Hematopoietic multipotent progenitor cell treated with erythropoietin and hydrocortisone succinate and interleukin-3 and kit ligand, for 6 days (in vitro differentiated cells): ENCODE measurements around the gene PLCB1.
"Not testable (repeated sequence)": the region's sequence is repeated elsewhere in the genome, so short reads cannot be mapped to it uniquely, and the experiment has no call there.

Experiments
- DNase-seq: peaks from one replicate; pipeline ENCODE4 v3.0.0-alpha.2; 2015

The PLCB1 gene

DNA sequence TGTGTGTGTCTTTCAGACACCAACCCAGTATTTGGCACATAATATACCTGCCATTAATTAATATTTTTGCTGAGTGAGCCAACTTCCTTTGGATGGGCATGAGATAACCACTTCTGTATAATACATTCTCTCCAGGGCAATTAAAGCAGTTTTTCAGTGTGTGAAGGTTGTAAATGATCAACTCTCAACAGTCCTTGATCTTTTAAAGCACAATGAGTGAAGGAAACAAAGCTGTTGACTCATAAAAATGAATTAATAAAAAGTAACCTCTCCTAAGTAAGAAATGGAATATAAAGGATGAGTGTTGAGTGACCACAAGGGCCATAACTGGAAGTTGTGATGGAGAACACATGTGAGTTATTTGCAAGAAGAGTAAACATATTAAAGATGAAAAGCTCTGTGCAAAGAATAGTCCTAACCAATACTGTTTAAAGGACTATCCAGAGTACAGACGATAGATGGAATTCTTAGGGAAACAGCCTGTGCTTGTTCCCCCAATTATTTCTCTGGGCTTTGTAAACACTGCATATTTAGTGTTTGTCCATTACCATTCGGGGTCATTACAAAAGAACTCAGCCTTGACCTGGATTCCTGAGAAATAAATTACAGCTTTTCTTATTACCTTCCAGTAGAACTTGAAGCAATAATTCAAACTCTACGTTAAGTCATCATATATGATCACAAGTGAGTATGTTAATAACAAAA lies 446.2 kb downstream of the PLCB1 start:
- no peak for DNase-seq

DNA sequence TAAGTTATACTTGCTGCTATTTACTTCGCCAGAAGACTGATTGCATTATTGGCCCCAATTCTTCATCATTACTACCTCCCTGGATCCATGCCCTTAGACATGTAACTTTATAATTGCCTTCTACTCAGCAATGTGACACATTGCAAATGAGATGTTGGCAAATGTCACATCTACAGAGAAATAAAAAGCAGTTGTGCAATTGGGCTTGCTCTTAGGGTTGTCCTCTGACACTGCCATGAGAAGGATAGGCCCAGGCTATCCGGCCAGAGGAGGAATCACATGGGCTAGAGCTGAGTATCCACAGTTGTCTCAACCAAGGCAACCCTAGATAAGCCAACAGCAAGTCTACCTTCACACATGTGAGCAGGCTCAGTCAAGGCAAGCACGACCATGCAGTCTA lies 447.0 kb downstream of the PLCB1 start:
- DNase-seq = no peak

DNA sequence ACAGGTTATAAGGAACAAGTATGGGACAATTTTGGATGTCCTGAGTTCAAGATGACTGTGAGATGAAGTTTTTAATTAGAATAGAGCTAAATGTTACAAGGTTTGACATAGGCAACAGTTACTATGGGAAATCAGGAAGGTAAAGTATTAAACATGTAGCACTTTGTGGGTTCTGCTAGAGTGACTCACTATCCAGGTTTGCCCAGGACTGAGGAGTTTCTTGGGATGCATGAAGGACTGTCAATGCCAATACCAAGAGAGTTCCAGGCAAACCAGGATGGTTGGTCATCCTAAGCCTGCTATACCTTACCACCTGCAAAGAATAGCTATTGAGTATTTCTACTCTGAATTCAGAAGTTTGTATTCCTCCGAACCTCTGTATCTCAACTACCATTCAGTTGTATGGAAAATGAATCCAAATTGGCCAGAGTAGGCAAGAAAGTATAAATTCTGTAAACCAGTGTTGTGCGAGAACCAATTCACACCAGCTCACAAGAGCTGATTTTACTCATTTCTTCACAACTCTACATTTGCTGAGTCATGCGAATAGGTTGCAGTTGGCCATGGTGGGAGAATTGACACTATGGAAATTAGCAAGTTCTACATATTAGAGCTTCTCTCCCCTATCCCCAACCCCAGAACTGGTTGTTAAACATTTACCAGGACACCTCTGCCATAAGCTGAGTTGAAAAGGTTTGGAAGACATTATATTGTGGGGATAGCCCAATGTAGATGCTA lies 449.5 kb downstream of the PLCB1 start:
- DNase-seq = no peak

DNA sequence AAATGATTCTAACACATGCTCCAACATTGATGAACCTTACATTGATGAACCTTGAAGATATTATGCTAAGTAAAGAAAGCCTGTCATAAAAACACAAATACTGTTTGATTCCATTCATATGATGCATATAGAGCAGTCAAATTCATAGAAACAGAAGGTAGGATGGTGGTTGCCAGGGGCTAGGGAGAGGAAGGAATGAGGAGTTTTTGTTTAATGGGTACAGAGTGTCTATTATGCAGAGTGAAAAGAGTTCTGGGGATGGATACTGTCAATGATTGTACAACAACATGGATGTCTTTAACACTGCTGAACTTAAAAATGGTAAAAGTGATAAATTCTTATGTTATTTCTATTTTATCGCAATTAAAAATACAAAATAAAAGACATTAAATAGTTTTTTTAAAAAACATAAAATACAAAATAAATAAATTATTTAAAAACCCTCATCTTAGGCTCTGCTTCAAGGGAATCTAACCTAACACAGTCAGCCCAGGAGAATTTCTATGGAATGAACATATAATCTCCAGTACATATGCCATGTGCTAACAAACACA lies 451.0 kb downstream of the PLCB1 start:
- DNase-seq = no peak

DNA sequence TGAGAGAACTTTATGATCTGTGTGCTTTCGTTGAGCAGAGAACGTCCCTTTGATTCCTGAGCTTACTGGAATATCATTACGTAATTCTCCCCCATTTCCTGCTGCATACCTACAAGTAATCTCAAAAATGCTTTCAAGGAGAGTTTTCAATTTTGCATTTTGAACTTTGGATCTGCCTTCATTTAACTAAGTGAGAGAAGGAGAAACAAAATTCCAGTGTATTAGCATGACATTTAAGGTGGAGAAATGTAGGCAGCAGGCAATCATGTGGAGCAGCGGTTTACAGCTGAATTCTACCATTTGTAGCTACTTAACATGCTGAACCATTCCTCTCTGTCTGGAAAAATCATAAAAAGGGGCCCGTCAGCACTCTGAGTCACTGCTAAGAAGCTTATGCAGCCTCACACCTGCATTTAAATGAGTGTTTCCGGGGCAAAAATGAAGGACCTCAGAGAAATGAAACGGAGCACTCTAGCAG lies 451.5 kb downstream of the PLCB1 start:
- no peak for DNase-seq

DNA sequence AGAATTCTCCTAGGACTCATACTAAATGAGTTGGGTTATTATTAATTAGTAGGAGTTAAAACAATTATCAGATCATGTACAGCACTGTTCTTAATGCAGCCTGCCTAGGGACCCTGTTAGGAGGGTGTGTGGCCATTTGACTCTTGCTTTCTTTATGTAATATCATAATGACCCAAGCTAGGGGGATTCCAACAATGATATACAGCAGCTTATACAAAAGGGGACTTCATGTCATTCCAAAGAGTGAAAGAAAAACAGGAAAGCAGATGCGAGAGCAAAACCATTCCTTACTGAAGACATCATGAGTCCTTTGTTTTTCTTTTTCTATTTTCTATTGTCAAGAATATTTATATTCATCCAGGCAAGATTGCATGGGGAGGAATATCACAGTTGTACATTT lies 455.2 kb downstream of the PLCB1 start:
- DNase-seq = no peak

DNA sequence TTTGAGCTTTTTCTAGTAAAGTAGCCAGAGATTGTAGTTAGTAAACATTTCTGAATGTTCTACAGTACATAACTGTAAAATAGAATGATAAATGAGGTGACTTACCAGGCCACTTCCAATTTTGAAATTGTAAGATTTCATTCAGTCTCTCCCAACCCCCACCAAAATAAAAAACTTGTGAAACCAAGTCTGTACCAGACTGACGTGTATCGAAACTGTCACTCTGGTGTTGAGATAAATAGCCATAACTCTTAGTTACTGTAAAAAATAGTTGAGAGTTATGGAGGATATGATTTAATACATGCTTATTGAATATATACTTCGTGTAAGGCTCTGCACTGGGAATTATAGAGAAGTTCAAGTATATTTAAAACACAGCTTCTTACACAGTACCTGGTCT lies 455.7 kb downstream of the PLCB1 start:
- no peak for DNase-seq

DNA sequence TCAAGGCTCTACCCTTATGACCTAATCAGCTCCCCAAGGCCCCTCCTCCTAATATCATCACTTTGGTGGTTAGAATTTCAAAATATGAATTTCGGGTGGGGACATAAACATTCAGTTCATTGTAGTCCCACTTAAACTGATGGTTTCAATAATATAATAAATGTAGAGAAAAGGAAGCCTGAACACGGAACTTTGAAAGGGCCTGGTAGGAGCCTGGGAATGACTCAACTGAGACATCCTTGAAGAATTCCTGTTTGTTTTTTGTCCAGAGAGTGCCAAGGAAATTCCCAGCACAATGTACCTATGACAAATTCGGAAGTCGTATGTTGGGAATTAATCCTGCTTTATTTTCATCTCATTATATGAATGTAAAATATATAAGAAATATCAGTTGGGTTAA lies 457.9 kb downstream of the PLCB1 start:
- no peak for DNase-seq

DNA sequence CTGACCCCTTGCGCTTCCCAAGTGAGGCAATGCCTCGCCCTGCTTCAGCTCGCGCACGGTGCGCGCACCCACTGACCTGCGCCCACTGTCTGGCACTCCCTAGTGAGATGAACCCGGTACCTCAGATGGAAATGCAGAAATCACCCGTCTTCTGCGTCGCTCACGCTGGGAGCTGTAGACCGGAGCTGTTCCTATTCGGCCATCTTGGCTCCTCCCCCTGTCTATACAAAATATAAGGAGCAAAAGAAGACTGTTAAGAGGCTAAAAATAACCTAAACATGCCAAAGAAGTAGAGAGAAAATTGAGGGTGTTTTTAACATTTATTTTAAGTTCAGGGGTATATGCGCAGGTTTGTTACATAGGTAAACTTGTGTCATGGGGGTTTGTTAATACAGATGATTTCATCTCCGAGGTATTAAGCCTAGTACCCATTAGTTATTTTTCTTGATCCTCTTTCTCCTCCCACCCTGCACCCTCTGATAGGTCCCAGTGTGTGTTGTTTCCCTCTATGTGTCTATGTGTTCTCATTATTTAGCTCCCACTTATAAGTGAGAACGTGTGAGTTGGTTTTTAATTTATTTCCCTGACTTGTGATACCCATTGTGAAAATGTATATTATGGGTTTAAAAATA lies 469.0 kb downstream of the PLCB1 start:
- DNase-seq = not testable (repeated sequence)

DNA sequence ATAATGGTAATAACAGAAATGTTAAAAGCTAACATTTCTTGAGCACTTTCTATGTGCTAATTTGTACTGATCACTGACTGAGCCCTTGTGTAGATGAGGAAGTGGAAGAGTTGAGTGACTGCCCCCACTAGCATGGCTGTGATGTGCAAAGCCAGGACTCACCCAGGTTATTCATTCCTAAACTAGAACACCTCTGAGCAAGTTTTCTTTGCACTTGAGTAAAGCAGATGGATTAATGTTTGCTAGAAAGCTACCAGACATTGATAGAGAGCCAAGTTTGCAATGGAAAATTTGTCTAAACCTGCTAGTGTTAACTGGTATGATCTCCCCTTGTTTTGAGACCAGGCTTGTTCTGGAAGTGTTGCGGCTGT lies 469.5 kb downstream of the PLCB1 start:
- no peak for DNase-seq

DNA sequence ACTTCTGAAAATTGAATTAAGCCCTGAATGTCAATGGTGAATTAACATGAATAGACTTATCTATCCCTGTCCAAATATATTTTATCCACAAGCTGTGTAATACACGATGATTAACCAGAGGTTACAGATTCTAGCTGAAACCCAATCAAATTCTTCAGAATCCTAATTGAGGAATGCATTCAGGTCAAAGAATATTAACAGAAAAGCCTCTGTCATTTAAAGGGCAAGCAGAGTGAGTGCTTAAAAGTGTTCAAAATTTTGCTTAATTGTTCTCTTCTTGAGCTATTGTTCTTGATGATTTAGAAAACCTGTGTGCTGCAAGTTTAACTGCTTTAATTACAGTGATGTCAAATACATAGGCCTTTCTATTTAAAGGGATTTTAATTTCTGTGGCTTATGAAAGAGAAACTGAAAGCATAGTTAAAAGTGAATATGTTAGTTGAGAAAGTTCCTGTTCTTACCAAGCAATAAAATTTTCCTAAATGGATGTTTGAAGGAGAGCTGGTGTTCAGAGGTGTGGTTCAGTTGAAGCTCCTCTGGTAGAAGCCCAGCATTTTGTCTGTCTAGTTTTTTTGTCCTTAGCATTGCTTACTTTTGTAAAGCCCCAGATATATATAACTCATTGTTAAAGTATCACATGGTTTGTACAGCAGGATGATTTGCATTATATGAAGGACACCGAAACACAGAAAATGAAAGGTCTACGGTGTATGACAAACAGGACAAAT lies 470.5 kb downstream of the PLCB1 start:
- peak; percentile 7 for DNase-seq

DNA sequence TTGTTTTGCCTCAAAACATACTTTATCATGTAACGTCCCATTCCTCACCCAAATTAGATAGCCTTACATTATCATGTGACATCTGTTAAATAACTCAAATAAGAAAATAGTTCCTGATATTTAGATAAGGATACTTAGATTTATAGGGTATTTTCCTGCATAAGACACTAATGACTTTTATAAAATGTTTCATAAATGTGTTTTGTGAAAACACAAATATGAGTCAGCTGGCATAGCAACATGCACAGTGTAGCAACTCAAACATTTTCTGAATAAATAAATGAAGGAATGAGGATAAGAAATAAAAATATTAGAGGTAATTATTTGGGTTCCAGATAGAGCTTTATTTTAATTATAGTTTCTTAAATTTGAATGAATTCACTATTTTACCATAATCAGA lies 476.4 kb downstream of the PLCB1 start:
- DNase-seq = no peak

DNA sequence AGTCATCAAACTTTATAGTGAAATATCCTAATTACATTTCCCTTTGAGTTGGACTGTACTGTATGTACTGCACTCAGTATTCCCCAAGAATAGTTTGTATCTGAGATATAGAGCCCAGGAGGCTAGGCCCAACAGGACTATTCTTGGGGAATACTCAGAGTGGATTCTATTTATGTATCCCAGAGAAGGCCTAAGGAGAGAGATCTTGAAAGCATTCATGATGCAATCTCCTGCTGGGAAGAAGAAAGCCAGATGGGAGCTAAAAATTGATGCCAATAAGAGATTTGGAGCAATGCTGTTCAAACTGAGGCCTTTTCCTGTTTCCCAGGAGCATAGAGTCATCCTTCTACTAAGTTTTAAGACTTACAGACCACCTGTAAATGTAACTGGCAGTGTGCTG lies 484.7 kb downstream of the PLCB1 start:
- no peak for DNase-seq

DNA sequence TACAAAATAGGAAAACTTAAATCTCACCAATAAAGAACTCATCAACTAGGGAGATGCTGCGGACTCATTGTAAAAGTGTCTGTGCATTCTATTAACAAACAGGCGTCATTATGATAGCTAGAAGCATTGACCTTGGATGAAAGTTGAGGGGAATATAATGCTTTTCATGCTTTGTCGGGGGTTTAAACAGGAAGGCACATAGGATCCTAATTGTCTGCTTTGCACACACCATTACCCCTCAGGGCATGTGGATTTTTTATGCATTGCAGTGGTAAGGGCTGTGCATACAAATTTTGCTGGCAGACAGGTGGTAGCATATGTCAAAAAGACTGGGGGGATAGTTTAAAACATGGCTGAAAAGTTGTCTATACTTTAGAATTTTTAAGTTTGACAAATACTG lies 488.9 kb downstream of the PLCB1 start:
- DNase-seq = no peak

DNA sequence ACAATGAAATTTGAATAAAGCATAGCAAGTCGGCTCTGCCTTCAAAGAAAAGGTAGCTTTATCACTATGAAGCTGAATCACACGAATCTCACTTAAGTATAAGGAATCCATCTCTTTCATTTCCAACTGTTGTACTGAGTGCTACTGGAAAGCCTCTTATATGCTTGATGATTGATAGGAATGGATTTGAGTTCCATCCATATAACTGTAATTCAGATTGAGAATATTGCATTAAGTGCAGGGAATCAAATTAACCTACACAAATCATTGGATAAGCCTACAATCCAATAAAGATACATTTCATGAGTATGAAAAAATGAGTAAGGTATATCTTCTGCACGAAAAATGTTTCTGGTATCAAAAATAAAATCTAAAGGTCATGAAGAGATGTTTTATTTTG lies 492.0 kb downstream of the PLCB1 start:
- no peak for DNase-seq

DNA sequence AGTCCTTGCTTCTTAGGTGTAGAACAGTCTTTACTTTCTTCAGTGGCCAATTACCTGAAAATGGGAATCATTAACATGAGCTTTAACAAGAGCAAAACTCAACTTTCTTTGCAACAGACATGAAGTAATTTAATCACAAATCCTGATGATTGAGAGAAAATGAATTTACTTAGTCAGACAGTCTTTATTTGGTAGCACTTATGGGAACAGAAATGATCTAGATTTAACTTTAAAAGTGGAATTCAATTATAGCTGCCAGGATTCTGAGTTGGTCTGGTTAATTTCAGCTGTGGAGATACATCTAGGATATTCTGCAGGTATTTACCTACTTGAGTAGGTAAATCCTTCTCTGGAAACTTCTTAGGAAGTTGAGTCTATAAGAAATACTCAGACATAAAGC lies 492.6 kb downstream of the PLCB1 start:
- DNase-seq = no peak

DNA sequence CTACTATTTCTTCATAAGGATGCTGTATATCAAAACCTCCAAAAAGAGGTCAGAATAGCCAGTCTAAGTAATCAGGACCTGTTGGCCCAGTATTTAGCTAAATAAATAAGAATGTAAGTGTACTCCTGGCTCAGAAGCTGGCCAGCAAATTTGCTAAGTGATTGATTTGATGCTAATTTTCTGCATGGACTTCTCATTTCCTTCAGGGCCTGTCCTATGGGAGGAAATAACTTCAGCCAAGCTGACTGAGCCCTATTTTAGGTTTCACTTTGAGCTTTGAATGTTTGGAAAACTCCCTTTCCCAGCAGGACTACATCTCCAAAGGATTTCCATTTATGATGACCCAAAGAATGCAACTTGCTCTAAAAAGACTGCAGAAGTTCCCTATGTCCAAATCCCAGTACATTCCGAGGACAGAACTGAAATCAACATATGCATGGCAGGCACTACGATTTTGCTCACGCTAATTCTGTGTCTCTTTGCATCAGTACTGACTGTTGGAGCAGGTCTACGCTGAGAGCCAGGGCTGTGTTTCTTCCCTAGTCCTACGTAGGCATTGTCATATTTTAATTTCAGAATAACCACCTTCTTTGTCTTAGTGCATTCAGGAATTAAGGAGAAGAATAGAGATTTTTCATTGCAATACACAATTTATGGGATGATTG lies 495.4 kb downstream of the PLCB1 start:
- no peak for DNase-seq

DNA sequence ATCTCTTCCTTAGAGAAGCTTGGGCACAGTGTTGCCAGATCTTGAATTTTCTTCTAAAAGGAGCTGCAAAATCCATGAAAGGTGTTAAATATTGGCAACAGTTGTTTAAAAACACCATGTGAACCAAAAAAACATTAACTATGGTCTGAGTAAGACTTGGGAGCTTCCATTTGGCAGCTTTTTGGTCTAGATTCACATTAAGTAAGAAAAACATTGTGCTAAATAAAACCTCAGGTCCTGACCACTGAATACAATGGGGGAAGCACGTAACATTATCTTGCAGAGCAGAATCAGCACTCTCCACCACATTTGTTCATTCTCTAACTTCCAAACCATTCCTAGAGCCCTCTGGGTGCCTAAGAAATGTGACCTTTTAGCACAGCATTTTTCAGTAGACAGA lies 499.2 kb downstream of the PLCB1 start:
- DNase-seq = no peak

DNA sequence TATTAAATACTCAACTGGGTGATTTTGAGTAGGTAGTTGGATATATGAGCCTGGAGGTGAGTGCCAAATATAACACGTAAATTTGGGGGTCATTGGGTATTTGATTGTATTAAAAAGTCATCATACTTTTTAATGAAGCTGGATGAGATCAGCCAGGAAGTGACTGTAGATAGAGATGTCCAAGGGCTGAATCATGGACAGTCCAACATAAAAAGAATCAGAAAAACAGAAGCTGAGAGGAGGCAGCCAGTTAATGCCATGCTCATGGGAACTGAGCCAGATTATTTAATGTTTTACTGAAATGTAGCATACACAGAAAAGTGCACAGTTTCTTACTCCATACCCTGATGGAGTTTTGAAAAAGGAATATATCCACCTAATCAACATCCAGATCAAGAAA lies 501.3 kb downstream of the PLCB1 start:
- no peak for DNase-seq

DNA sequence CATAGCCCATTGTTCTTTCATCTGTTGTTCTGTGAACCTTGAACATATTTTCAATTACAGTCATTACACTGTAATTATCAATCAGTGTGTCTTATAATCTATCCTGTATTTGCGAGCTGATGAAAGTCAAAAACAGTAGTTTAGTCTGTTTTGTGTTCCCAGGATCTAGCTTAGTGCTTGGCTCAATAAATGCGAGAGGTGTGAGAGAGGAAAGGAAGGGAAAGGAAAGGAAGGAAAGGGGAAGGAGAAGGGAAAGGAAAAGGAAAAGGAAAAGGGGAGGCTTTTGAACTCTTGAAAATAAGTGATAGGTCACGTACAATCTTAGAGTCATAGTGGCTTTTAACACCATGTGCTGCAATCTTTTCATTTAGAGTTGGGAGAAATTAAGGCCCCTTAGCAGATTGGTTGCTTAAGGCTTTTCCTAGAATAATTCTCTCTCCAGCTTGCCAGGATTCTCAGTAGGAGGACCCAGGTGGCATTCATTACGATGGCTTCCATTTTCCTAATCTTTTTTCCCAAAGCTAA lies 503.0 kb downstream of the PLCB1 start:
- no peak for DNase-seq

DNA sequence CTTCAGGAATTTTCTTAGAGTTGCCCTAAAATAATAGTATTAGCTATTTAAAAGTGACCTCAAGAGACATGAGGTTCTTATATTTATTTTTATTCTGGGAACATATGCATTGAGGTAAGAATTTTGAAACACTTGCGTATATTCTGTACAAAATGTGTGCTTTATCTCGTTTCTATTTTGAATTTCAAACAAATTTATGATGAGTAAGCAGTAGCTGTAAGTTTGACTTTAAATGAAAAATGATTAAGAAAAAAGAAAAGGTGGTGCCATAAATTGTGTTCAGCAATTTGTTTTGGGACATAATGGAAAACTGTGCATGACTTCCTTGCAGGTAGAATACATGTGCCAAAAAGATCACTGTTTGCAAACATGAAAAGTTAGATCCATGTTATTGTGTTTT lies 503.8 kb downstream of the PLCB1 start:
- no peak for DNase-seq

DNA sequence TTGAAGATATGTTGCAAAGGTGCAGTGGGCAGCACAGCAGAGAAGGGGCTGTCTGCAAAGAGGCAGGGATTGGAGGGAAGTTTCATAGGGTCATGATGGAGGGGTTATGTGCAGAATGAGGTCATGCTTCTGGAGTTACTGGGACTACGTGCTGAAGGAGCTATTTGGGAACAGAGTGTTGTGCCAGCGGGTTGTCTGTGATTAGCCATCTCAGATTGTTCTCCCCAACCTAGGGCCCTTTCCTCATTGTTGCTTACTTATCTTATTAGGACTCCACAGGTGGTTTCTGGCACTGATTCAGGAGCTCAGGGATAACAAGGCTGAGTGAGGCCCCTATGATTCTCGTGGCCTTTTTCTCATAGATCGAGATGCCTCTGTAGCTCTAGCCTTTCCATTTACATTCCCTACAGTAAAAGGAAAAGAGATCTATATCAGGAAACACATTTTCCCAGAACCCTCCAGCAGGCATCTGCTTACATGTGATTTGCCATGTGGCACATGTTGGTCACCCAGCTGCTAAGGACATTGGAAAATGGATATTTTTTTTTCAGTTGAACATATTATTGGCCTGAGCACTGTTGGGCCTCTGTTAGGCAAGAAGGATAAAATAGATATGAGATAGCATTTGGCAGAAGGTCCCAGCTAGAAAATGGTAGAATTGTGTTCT lies 507.2 kb downstream of the PLCB1 start:
- DNase-seq = no peak
